ENCODE data around the gene STRIT1. TPM values are rescaled to one million over a fixed set of nuclear protein-coding genes. Genes with fewer than 3 reads are reported as not detected.

The STRIT1 gene
- total and polyA plus RNA-seq, 10 of the 15 experiments (the other 5 are each of a cell fraction or from before 2014, with no cell fraction given) = not detected

GRCh38 chr3:155342344-155342743 lies 48.9 kb upstream of the STRIT1 start (continued):
- no peak for TF ChIP-seq ZBTB40 (IDR thresholded peaks at IDR 0.05; ENCODE audit: borderline replicate concordance)
- TF ChIP-seq BCL11A (IDR thresholded peaks at IDR 0.05; ENCODE audit: low read depth, low read length) = no peak
- TF ChIP-seq PAX8 (IDR thresholded peaks at IDR 0.05) = no peak
- TF ChIP-seq E4F1 (IDR thresholded peaks at IDR 0.05; ENCODE audit: borderline replicate concordance, partially characterized antibody) = no peak
- no peak for TF ChIP-seq CREM (IDR thresholded peaks at IDR 0.05; ENCODE audit: low read depth)
- TF ChIP-seq BHLHE40 (IDR thresholded peaks at IDR 0.05; ENCODE audit: borderline replicate concordance in 1 of 2, low read depth in 2 of 2, low read length in 1 of 2) = no peak
- TF ChIP-seq ZNF622 (IDR thresholded peaks at IDR 0.05) = no peak
- TF ChIP-seq CBX5 (IDR thresholded peaks at IDR 0.05; ENCODE audit: low read depth) = no peak
- TF ChIP-seq ATF2 (IDR thresholded peaks at IDR 0.05; ENCODE audit: low read length) = no peak
